ENCODE results near the gene HCN3. TPM values are rescaled to one million over a fixed set of nuclear protein-coding genes. Genes with fewer than 3 reads are reported as not detected.

HCN3 gene
- total and polyA plus RNA-seq, 2 donors (not counting 1 experiment from before 2014, with no cell fraction given), result 6.2 to 9.2 TPM

DNA sequence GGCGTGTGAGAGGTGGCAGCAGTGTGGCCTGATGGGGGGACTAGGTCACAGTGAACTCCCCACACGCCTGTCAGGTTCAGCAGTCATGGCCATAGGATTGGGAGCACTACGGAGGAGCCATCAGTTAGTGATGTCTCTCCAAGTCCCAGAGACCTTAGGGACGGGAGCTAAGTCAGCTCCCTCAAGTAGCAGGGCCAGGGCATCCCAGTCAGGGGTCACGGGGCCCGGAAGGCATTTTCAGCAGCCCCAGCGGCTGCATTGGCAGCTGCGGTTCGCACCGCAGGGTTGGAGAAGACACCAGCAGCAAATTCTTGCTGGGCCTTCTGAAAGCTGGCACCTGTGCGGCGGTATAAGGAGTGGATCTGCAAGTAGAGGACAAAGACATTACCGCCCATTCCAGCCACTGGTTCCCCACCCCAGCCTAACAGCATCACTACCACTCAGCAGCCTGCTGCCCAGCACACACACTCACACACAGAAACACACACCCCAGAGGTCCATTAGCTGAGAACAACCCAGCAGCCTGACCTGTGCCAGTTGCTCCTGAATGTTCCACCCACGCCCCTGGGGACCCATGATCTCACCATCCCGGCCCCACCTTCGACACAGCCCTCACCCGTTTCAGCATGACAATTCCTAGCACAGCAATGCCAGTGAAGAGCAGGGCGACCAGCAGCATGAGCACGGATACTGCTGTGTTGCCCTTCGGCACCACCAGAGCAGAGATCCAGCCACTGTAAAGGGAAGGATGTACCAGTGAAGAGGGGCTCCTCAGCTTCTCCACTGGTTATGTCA lies 21.0 kb upstream of the HCN3 start:
- H4K20me1 ChIP-seq (ENCODE audit: control insufficient read depth, insufficient read depth, low read length, poor library complexity, severe bottlenecking), result peaks cover 12% of the 10 kb centered on the region
- peaks cover 24 to 31% of the 10 kb centered on the region in 2 donors for H3K4me1 ChIP-seq (ENCODE audit: control insufficient read depth in 2 of 2, insufficient read depth in 2 of 2, low read length in 2 of 2)
- H3K4me3 ChIP-seq (ENCODE audit: control extremely low read depth in 1 of 5, extremely low read depth in 1 of 5, insufficient read depth in 1 of 5, low read depth in 2 of 5, low read length in 4 of 5), result peak overlapping the region in 1 of 5 experiments; percentile 71
- H3K9me3 Mint-ChIP-seq (ENCODE audit: insufficient read depth), result no peaks in the 10 kb centered on the region
- ChIA-PET CTCF (no interaction called here), POLR2A (interaction anchor here (0.8 kb wide), 1 partner anchor 68 kb away, joined by 3 read pairs; no protein-coding TSS in a partner anchor)
- H3K9ac ChIP-seq (ENCODE audit: low read length), result no peak overlapping the region
- peaks cover 0 to 3% (median 0%) of the 10 kb centered on the region in 3 donors for H3K9me3 ChIP-seq (ENCODE audit: control extremely low read depth in 1 of 3, control insufficient read depth in 2 of 3, insufficient read depth in 1 of 3, low read length in 2 of 3)
- H3K79me2 ChIP-seq (ENCODE audit: control insufficient read depth, insufficient read depth, low read length), result peaks cover 11% of the 10 kb centered on the region
- 88% methylated on average over 20 of the region's 20 CpGs for WGBS (ENCODE audit: insufficient coverage)
- no peaks in the 10 kb centered on the region for H3K27me3 ChIP-seq (replicated peaks in 1 of 4; ENCODE audit: control extremely low read depth in 1 of 4, control insufficient read depth in 3 of 4, insufficient read depth in 4 of 4, low read length in 3 of 4)
- DNase-seq, result no peak
- TF ChIP-seq EZH2 (IDR thresholded peaks at IDR 0.05; ENCODE audit: borderline replicate concordance, insufficient read depth, low read depth, low read length, poor library complexity, severe bottlenecking), result no peak
- TF ChIP-seq, protein P1, sequence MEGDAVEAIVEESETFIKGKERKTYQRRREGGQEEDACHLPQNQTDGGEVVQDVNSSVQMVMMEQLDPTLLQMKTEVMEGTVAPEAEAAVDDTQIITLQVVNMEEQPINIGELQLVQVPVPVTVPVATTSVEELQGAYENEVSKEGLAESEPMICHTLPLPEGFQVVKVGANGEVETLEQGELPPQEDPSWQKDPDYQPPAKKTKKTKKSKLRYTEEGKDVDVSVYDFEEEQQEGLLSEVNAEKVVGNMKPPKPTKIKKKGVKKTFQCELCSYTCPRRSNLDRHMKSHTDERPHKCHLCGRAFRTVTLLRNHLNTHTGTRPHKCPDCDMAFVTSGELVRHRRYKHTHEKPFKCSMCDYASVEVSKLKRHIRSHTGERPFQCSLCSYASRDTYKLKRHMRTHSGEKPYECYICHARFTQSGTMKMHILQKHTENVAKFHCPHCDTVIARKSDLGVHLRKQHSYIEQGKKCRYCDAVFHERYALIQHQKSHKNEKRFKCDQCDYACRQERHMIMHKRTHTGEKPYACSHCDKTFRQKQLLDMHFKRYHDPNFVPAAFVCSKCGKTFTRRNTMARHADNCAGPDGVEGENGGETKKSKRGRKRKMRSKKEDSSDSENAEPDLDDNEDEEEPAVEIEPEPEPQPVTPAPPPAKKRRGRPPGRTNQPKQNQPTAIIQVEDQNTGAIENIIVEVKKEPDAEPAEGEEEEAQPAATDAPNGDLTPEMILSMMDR (IDR thresholded peaks at IDR 0.05), result no peak
- ATAC-seq (ENCODE audit: low read depth), result no peak
- H3K27me3 Mint-ChIP-seq, result no peaks in the 10 kb centered on the region
- intact Hi-C loops (cut with micrococcal nuclease), result no loop called here
- H3K4me3 Mint-ChIP-seq, result peak overlapping the region; percentile 90
- H3K4me2 ChIP-seq (replicated peaks; ENCODE audit: low read depth, low read length, poor library complexity, severe bottlenecking), result peak overlapping the region; percentile 97
- H3K27ac Mint-ChIP-seq, result peak overlapping the region; percentile 64
- H3K27ac ChIP-seq (ENCODE audit: low read length in 2 of 2), result no peak overlapping the region
- H3K36me3 ChIP-seq (replicated peaks in 1 of 2; ENCODE audit: control extremely low read depth in 1 of 2, control insufficient read depth in 1 of 2, extremely low read depth in 1 of 2, insufficient read depth in 2 of 2, low read length in 1 of 2), result peaks cover 0 to 28% of the 10 kb centered on the region in 2 experiments
- H3K4me1 Mint-ChIP-seq, result peaks cover 45% of the 10 kb centered on the region
- peak overlapping the region; percentile 93 for H2AFZ ChIP-seq (ENCODE audit: insufficient read depth, low read depth, low read length, poor library complexity, severe bottlenecking)

DNA sequence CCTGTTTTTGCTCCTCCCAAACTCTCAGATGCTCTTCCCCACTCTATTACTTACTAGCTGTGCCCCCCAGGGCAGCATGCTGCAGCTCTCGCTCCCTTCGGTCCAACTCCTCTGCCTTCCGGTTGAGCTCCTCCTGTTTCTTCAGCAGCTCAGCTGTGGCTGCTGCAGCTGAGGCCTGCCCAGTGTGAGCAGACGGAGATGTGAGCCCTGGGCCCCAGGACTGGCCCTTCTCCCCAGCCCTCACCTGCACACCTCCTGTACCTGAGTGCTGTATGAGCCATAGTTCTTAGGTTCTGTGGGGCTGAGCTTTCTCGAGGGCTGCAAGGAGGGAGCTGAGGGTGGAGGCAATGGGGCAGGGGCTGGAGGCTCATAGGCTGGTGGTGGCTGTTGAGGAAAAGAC lies 17.0 kb upstream of the HCN3 start:
- 98% methylated on average over 4 of the region's 5 CpGs for WGBS (ENCODE audit: insufficient coverage)
- Mint-ChIP-seq H3K27ac (peak overlapping the region; percentile 20), H3K9me3 (ENCODE audit: insufficient read depth) (no peaks in the 10 kb centered on the region), H3K4me1 (peaks cover 42% of the 10 kb centered on the region), H3K4me3 (peak overlapping the region; percentile 44), H3K27me3 (no peaks in the 10 kb centered on the region)
- Histone ChIP-seq H3K4me2 (replicated peaks; ENCODE audit: low read depth, low read length, poor library complexity, severe bottlenecking) (no peak overlapping the region), H3K79me2 (ENCODE audit: control insufficient read depth, insufficient read depth, low read length) (peaks cover 19% of the 10 kb centered on the region), H2AFZ (ENCODE audit: insufficient read depth, low read depth, low read length, poor library complexity, severe bottlenecking) (no peak overlapping the region), H3K27ac (ENCODE audit: low read length in 2 of 2) (no peak overlapping the region), H3K9me3 (ENCODE audit: control extremely low read depth in 1 of 3, control insufficient read depth in 2 of 3, insufficient read depth in 1 of 3, low read length in 2 of 3) (no peaks in the 10 kb centered on the region), H4K20me1 (ENCODE audit: control insufficient read depth, insufficient read depth, low read length, poor library complexity, severe bottlenecking) (peaks cover 14% of the 10 kb centered on the region), H3K27me3 (replicated peaks in 1 of 4; ENCODE audit: control extremely low read depth in 1 of 4, control insufficient read depth in 3 of 4, insufficient read depth in 4 of 4, low read length in 3 of 4) (no peaks in the 10 kb centered on the region), H3K4me1 (ENCODE audit: control insufficient read depth in 2 of 2, insufficient read depth in 2 of 2, low read length in 2 of 2) (peaks cover 19 to 32% of the 10 kb centered on the region in 2 donors), H3K4me3 (ENCODE audit: control extremely low read depth in 1 of 5, extremely low read depth in 1 of 5, insufficient read depth in 1 of 5, low read depth in 2 of 5, low read length in 4 of 5) (no peak overlapping the region), H3K36me3 (replicated peaks in 1 of 2; ENCODE audit: control extremely low read depth in 1 of 2, control insufficient read depth in 1 of 2, extremely low read depth in 1 of 2, insufficient read depth in 2 of 2, low read length in 1 of 2) (peaks cover 2 to 42% of the 10 kb centered on the region in 2 experiments), H3K9ac (ENCODE audit: low read length) (no peak overlapping the region)
- POLR2A ChIA-PET, result interaction anchor here (0.5 to 2.3 kb wide), 4 partner anchors 12 to 325 kb away, joined by 3 to 18 read pairs (median 4); partner anchors contain the start of gene CLK2
- no peak for DNase-seq
- ATAC-seq (ENCODE audit: low read depth), result no peak
- CTCF ChIA-PET, result interaction anchor here (1.1 to 4.3 kb wide), 5 partner anchors 10 to 67 kb away, joined by 3 to 71 read pairs (median 5); no protein-coding TSS in a partner anchor
- no peak for TF ChIP-seq EZH2 (IDR thresholded peaks at IDR 0.05; ENCODE audit: borderline replicate concordance, insufficient read depth, low read depth, low read length, poor library complexity, severe bottlenecking)
- TF ChIP-seq, protein P1 (IDR thresholded peaks at IDR 0.05), result no peak
- intact Hi-C loops (cut with micrococcal nuclease), result loop anchor here (5.0 kb wide), 1 partner anchor 302 kb away; the partner anchor contains the start of gene ASH1L
